HG03520 (cell line): ENCODE measurements around the gene CDH4.

Source experiments
- ATAC-seq: cut with Tn5 transposase; IDR thresholded peaks from one replicate; pipeline ENCODE4 v1.9.1; 2021; ENCODE audit warnings: mild to moderate bottlenecking, moderate library complexity; ENCODE audit not compliant: unreplicated experiment

Gene CDH4

DNA sequence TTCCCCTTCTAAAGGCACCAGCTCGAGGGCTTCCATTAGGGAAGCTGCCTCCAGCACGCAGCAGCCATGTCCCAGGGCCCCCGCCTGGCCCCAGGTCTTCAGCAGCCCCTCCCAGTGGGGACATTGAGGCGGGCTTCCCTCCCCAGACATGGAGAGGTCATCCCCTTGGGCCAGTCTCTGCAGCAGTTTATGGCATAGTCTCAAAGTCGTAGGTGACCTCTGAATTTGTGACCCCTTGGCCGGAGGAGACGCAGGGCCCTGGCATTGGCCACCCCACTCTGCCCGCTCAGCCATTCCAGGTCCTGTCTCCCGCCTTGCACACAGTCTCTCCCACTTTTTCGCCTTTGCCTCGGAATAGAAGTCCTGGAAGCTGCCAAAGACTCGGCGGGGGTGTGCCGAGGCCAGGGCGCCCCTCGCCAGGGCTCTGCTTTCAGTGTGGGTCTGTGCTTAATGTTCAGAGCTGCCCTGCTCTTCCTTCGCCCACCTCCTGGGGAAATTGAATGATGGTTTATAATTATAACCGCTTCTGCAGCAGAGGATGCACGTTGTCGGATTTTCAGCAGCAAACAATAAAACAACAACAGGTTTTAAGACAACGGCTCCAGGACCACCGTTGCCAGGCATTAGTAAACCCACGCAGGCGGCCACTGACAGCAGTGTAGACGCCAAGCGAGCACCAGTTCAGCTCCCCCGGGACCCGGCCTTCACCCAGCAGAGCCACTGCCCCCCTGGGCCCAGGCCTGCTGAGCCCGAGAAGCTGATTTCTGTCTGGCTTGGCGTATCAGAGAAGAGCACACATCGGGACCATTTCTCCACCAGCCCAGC, 626.6 kb downstream of the CDH4 start:
- ATAC-seq = no peak

DNA sequence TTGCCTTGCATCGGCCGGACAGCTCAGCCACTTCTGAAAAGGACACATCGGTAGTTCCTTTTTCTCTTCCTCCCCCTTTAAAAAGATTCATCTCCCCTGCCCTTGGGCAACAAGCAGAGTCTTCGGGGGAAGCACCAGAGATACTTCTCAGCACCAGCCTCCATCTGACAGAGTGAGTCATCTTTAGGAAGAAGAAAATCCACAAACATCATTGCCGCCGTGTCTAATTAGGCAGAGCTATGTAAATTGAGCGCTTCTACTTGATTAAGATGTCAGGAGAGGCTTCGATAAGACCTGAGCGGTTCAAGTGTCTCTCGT, 627.2 kb downstream of the CDH4 start:
- no peak for ATAC-seq

GRCh38 chr20:61879694-61880093, 627.6 kb downstream of the CDH4 start:
- ATAC-seq = no peak

DNA sequence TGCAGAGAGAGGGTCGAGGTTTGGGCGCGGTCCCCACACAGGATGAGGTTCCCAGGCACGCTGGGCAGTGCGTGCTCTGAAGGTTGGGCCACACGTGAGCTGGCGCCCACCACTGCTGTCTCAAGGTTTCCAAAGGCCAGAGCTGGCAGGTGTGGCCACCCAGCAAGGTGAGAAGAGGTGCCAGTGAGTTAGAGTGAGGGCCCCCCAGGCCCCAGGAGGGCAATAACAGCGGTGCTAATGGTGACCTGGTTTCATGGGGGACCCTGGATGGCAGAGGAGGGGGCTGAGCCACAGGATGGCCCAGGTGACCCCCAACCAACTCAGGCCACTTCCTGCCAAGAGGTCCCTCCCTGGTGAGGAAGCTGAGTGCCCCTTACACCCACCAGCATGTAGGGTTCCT, 628.6 kb downstream of the CDH4 start:
- no peak for ATAC-seq

DNA sequence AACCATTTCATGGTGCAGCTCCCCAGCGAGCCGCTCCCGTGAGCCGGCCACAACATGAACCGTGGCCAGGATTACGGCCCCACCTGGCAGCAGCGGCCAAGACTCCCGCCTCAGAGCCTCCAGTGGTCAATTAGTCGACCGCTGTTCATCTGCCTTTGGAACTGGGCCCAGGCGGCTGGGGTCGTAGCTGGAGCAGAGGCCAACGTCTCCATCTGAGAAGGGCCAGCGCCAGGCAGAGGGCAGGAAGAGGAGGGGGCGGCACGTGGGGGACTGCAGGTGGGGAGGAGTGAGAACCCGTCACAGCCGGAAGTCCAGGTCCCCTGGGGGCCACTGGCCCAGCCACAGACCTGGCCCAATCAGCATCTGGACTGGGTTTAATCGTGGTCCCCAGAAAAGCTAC, 629.4 kb downstream of the CDH4 start:
- no peak for ATAC-seq

DNA sequence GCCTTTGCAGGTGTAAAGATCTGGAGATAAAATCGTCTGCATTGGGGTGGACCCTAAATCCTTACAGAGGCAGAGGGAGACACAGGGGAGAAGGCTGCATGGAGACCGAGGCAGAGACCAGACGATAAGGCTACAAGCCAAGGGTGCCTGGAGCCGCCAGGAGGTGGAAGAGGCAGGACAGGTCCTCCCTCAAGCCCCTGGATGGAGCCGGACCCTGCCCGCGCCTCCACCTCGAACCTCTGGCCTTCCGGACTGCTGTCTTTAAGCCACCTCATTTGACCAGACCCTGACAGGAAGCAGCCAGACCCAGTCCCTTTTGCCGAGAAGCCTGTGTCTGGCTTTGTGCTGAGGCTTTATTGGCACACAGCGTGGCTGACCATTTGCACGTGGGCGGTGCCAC, 629.8 kb downstream of the CDH4 start:
- ATAC-seq = no peak

GRCh38 chr20:61882716-61883615, 630.9 kb downstream of the CDH4 start:
- no peak for ATAC-seq

DNA sequence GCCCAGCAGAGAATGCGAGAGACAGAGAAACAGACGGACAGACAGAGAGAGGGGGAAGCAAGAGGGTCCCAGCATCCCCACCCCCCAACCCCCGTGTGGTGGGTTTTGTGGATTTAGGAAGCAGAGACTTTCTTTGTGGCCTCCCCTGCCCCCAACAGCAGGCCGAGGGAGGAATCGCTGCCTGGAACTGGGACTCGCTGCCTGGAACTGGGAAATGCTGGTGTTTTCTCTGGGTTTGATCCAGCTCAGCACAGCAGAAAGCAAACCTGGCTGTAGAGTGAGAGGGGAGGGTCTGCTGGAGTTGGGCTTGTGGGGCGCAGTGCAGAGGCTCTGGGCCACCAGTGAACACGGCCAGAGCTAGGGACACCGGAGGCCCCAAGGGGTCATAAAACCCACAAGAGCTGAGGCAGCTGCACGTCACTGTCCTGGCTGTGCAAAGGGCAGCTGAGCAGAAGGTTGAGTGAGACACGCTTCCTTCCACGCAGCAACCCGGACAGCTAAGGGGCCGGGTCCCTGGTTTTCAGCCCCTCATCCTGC, 631.9 kb downstream of the CDH4 start:
- no peak for ATAC-seq

DNA sequence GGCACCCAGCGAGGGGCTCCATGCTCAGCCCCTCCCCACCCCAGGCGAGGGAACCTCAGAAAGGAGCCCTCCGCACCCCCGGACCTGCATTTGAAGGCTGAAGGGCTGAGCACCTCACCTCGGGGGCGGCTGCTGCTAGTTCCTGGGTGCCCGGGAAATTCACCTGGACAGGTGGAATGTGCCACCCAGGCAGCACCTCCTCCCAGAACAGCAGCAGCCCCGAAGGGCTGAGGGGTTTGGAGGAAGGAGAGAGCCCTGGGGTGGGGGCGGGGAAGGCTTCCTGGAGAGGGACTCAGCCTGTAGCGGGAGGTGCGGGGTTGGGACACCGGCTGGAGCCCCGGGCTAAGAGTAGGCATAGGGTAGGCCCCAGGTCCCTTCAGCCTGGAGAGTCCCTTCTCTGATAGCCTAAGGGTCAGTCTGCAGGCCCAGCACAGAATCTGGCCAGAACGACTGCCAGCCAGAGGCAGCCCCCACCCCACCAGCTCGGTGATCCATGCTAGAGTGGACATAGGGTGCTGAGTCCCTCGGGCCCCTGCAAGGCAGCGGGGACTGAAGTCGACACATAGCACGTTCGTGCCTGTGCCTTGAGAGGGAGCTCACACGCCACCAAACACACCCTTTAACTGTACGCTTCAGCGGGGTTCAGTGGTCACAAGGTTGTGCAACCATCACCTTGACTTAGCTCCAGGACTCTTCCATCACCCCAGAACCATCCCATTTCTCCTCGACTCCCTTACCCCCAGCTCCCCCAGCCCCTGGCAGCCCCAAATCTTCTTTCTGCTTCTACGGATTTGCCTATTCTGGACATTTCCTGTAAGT, 632.7 kb downstream of the CDH4 start:
- no peak for ATAC-seq

DNA sequence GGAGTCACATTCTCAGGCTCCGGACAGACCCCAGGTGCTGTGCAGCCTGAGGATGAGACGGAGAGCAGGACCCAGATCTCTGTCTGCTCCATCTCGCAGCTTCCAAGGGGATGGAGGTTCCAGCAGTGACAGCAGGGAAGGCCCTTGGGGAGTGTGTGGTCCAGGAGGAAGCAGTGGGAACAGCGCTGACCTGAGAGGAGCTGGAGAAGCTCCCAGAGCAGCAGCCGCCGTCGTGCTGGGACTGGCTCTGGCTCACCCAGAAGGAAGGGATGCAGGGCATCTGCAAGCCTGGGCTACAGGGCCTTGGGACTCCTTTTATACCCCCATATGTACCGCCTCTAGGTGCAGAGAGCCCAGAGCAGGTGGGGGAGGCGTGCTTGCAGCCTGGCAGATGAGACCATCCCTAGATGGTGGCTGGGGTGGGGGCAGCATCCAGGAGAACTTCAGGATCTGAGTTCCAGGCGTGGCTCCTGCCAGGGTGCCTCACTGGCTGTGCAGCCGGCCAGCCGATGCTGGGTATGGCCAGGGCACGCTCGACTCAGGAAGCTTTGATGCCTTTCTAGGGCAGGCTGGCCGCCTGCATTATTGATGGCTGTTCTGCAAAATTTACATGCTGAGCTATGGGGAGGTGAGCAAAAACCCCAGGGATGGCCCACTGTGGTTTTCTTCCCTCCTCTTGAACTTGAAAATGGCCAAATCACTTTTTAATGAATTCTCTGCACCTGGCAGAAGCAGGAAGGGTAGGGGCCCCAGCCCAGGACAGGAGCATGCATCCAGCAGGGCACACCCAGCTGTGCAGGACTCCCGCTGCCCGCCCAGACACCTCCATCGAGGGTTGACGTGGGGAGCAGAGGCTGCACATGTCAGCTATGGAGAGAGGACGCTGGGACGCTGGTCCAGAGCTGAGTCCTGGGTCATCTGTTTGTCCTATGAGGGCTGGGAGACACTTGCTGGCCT, 634.0 kb downstream of the CDH4 start:
- no peak for ATAC-seq

GRCh38 chr20:61886721-61887595, 634.9 kb downstream of the CDH4 start:
- ATAC-seq = no peak

DNA sequence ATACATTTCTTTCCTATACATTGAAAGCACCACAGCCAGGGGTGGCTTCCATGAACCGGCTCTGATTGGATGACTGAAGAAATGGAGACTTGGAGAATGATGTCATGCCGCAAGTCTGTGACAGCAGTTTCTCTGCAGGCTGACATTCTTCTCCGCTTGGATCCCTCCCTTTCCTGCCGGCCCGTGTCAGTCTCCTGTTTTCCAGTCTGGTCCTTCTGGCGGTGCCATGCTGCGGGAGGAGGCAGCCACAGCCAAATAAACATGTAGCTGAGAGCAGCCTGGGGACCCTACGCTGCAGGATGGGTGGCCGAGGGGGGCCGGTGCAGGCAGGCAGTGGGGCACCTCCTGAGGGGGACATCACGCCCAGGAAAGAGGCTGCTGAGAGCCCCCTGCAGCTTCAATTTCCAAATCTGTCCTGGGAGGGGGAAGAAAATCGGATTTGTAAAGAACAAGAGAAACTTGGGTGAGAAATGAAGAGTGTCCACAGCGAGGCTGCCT, 635.6 kb downstream of the CDH4 start:
- no peak for ATAC-seq

- ATAC-seq = no peak
Measured at GRCh38 chr20:61888101-61888865, 636.2 kb downstream of the CDH4 start.

DNA sequence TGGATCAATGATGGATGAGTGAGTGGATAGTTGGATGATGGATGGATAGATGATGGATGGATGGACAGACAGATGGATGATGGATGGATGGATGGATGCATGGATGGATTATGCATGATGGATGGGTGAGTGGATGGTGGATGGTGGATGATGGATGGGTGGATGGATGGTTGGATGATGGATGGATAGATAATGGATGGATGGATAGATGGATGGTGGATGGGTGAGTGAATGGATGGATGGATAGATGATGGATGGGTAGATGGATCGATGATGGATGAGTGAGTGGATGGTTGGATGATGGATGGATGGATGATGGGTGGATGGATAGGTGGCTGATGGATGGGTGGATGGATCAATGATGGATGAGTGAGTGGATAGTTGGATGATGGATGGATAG, 637.6 kb downstream of the CDH4 start:
- no peak for ATAC-seq

- no peak for ATAC-seq
Measured at GRCh38 chr20:61890210-61890609, 638.1 kb downstream of the CDH4 start.

GRCh38 chr20:61891476-61891875, 639.4 kb downstream of the CDH4 start:
- no peak for ATAC-seq

DNA sequence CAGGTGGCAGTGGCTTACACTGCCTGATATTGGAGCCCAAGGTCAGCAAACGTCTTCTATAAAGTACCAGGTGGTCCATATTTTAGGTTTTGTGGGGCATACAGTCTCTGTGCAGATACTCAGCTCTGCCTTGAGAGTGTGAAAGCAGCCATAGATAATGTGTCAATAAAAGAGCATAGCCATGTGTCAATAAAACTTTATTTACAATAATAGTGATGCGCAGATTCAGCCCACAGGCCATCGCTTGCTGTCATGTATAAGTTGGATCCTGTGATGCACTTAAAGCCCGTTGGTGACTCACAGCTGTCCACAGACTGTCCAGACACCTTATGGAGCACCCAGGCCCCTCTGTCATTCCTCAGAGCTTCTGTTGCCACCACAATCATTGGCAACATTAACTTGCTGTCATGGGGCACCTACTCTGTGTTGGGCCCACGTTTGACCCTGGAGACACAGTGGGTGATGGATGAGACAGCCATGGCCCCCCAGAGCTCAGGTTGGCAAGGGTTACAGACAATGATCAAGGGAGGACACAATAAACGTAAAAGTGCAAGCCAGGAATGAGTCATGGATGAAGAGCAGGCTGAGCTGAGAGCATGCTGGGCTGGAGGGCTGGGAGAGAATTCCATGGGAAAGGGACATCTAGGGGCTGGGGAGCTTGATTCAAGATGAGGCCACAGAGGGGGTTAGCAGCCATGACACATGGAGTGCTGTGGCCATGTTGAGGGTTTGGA, 640.0 kb downstream of the CDH4 start:
- ATAC-seq = no peak
